GM19455 (cell line): ENCODE measurements around the gene MARVELD3.
"Not testable (repeated sequence)": the region's sequence is repeated elsewhere in the genome, so short reads cannot be mapped to it uniquely, and the experiment has no call there.

Experiments
- ATAC-seq: cut with Tn5 transposase; IDR thresholded peaks from one replicate; pipeline ENCODE4 v1.9.1; 2021; ENCODE audit not compliant: unreplicated experiment

MARVELD3 gene, protein sequence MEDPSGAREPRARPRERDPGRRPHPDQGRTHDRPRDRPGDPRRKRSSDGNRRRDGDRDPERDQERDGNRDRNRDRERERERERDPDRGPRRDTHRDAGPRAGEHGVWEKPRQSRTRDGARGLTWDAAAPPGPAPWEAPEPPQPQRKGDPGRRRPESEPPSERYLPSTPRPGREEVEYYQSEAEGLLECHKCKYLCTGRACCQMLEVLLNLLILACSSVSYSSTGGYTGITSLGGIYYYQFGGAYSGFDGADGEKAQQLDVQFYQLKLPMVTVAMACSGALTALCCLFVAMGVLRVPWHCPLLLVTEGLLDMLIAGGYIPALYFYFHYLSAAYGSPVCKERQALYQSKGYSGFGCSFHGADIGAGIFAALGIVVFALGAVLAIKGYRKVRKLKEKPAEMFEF

DNA sequence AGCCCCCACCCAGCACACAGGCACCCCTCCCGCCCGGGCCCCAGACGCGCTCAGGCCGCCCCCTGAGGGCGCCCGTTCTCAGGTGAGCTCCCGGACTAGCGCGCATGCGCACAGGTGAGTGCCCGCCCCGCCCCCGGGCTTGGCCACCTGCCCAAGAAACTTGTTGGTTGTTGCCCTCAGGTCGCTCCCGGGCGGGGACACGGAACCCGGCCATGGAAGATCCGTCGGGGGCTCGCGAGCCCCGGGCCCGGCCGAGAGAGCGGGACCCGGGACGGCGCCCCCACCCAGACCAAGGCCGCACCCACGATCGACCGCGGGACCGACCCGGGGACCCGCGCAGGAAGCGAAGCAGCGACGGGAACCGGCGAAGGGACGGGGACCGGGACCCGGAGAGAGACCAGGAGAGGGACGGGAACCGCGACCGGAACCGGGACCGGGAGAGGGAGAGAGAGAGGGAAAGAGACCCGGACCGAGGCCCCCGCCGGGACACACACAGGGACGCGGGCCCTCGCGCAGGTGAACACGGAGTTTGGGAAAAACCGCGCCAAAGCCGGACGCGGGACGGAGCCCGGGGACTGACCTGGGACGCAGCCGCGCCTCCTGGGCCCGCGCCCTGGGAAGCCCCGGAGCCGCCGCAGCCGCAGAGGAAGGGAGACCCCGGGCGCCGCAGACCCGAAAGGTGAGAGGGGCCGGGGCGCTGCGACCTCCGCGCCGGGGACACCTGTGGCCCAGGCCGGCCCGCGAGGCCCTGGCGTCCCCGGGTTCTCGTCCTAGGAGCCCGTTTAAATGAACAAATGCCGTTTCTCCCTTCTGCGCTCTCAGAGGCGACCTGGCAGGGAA, at the start of gene MARVELD3:
MARVELD3 (plus strand) TSS at position 167 of the 840 bp plus-strand sequence; CDS start at position 213, 46 bp downstream.
- ATAC-seq = no peak

DNA sequence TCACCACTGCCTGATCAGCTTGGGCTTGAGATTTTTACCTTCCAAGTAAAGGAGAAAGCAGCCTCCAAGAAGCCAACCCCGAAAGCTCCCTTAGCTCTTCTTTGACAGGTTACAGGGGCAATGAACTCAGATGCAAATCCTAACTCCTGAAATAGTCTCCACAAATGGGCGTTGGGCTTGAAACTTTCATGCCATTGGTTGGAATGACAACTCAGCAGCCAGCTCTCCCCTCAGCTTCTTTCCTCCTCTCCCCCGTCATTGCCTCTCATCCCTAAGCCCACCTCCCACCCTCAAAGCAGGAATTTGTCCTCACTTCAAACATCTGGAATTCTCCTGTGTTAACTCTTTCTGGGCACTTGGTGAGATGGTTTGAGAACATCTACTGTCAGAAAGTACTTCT, 49.0 kb upstream of the MARVELD3 start, which contains the start of gene TAT:
TAT (minus strand) TSS at position 122 of the 400 bp plus-strand sequence. CDS start 677 bp downstream, outside the sequence.
- ATAC-seq = no peak

DNA sequence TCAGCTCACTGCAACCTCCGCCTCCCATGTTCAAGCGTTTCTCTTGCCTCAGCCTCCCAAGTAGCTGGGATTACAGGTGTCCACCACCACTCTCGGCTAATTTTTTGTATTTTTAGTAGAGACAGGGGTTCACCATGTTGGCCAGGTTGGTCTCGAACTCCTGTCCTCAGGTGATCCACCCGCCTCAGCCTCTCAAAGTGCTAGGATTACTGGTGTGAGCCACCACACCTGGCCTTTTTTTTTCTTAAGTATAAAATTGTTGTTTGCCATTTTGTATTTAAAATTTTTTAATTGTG, 43.5 kb upstream of the MARVELD3 start:
- not testable (repeated sequence) for ATAC-seq

DNA sequence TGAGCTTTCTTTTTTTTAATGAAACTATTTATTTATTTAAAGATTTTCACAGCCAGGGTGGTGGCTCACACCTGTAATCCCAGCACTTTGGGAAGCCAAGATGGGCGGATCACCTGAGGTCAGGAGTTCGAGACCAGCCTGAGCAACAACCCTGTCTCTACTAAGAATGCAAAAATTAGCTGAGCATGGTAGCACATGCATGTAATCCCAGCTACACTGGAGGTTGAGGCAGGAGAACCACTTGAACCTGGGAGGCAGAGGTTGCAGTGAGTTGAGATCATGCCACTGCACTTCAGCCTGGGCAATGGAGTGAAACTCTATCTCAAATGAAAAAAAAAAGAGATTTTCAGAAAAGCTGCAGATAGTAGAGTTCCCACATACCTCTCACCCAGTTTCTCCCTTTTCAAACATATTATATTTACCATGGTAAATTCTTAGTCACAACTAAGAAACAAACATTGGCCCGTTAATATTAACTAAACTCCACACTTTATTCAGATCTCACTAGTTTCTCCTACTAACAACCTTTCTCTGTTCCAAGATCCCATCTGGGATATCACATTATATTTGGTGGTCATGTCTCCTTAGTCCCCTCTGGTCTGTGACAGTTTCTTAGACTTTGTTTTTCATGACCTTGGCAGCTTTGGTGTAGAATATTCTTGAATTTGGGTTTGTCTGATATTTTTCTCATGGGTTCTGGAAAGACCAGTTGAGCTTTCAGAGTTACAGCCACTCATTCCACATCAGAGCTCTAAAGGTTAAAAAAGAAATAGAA, 41.3 kb upstream of the MARVELD3 start:
- ATAC-seq = no peak

DNA sequence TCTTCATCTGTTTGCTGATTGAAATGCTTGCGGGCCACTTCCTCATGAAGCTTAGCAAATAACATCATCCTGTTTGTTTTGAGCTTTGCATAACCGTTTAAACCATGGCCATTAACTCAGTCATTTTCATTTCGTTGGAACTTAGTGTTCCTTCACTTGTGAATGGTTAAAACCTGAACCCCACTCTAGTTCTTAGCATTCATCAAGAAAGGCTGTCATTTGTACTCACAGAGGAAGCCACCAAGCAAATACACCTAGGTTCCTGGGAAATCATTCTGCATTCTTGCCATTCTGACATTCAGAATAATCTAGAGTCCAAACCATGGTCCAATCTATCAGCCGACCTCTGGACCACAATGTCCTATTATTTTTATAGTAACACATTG, 40.7 kb upstream of the MARVELD3 start:
- ATAC-seq = no peak

DNA sequence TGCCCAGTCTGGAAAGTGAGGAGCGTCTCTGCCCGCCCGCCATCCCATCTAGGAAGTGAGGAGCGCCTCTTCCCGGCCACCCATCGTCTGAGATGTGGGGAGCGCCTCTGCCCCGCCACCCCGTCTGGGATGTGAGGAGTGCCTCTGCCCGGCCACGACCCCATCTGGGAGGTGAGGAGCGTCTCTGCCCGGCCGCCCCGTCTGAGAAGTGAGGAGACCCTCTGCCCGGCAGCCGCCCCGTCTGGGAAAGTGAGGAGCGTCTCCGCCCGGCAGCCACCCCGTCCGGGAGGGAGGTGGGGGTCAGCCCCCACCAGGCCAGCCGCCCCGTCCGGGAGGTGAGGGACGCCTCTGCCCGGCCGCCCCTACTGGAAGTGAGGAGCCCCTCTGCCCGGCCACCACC, 36.6 kb upstream of the MARVELD3 start:
- not testable (repeated sequence) for ATAC-seq

DNA sequence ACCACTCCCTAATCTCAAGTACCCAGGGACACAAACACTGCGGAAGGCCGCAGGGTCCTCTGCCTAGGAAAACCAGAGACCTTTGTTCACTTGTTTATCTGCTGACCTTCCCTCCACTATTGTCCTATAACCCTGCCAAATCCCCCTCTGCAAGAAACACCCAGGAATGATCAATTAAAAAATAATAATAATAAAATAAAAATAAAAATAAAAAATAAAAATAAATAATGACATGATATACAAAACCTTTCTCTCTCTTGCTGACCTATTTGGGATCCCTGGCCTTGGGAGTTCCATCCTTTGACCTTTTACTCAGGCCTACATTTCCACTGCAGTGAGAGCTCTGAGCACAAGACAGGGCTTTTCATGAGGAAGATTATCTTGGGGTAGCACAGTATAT, 35.9 kb upstream of the MARVELD3 start:
- ATAC-seq = not testable (repeated sequence)

DNA sequence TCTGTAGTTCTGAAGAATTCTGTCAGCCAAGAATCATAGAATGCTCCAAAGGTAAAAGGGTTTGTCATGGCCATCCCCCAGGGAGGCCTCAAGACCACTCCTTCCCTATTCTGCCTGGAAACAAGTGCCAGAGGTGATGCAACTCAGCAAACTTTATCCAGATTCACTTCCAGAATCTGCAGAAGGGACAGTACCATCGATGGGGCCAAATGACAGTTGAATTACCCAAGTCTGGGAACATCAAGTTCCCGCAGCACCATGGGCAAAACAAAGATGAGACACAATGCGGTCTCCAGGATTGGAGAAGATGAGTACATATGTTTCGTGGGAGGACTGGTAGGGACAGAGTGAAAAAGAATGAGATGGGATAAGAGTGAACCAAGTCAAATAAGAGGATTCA, 35.4 kb upstream of the MARVELD3 start:
- no peak for ATAC-seq

DNA sequence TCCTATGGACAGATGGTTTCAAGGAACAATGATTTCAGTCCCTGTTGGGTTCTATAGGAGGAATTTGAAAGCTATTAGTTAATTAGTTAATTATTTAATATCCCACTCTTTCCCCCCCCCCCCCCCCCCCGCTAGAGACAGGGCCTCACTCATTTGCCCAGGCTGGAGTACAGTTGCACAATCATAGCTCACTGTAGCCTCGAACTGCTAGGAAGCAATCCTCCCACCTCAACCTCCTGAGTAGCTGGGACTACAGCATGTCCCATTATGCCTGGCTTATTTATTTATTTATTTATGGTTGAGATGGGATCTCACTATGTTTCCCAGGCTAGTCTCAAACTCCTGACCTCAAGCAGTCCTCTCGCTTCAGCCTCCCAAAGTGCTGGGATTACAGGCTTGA, 34.1 kb upstream of the MARVELD3 start:
- no peak for ATAC-seq

DNA sequence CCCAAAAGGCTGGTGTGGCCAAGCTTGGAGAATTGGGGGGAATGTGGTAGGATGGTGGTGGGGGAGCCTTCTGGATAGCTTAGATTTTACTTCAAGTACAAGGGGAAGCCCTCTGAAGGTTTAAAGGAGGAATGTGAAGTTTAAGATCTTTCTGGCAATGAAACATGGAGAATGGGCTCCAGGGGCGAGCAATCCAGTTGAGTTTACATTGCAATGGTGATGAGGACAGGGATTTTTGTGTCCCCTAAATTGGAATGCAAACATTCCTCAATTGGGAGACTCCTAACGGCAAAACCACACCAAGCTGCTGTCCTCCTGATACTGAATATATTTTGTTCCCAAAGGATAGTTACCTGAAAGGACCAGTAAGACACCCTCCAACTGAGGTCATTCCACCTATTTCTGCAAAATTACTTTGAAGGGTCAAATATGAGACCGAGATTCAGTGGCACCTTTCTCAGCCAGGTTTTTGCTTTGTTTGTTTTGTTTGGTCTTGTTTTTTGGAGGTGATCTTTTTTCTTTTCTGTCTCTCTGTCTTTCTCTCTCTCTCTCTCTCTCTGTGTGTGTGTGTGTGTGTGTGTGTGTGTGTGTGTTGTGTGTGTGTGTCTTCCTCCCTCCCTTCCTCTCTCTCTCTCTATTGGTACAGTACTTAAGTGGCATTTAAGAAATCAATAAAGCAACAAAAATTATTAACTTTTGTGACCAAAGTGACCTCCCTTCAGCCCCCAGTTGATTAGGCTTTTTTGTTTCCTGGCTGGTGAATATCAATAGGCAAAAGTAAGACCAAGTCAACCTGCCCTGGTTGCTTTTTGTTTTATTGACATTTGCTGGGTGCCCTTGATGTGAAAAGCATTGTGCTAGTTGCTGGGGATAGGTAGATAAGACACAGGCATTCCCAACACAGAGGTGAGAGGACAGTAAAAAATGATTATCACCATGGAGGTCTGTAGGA, 32.7 kb upstream of the MARVELD3 start:
- no peak for ATAC-seq

DNA sequence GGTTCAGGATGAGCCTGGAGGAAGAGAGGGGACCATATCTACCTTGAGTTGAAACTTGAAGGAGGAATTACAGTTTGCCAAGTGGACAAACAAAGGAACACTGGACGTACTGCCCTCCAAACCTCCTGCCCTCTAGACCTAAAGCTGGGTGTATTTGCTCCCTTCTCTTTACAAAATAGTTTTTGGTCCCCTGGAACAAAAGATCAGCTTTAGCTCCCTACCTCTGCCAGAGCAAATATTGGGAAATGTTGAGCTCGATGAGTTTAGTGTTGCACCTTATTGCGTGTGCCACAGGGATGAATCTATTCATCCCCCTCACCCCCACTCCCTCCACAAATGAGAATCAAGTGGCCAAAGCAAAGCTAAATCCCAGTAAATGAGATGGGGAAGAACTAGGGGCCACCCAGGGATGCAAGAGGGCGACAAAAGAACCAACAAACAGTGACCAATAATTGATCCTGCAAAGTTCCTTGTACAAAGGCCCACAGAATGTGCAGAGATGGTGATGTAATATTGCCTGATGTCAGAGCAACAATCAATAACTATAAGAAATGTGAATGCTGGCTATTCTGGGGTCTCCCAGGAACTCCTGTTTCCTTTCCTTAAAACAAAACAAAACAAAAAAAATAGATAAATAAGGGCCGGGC, 31.9 kb upstream of the MARVELD3 start:
- ATAC-seq = no peak

DNA sequence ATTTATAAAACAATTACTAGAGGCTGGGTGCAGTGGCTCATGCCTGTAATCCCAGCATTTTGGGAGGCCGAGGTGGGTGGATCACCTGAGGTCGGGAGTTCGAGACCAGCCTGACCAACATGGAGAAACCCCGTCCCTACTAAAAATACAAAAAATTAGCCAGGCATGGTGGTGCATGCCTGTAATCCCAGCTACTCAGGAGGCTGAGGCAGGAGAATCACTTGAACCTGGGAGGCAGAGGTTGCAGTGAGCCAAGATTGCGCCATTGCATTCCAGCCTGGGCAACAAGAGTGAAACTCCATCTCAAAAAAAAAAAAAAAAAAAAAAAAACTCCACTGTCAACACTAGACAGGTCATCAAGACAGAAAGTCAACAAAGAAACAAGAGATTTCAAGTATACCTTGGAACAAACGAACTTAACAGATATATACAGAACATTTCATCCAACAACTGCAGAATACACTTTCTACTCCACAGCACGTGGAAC, 30.6 kb upstream of the MARVELD3 start:
- not testable (repeated sequence) for ATAC-seq

DNA sequence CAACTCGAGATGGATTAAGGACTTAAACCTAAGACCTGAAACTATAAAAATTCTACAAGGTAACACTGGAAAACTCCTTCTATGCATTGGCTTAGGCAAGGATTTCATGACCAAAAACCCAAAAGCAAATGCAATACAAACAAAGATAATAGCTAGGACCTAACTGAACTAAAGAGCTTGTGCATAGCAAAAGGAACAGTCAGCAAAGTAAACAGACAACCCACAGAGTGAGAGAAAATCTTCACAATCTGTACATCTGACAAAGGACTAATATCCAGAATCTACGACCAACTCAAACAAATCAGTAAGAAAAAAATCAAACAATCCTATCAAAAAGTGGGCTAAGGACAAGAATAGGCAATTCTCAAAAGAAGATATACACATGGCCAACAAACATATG, 27.6 kb upstream of the MARVELD3 start:
- ATAC-seq = not testable (repeated sequence)

DNA sequence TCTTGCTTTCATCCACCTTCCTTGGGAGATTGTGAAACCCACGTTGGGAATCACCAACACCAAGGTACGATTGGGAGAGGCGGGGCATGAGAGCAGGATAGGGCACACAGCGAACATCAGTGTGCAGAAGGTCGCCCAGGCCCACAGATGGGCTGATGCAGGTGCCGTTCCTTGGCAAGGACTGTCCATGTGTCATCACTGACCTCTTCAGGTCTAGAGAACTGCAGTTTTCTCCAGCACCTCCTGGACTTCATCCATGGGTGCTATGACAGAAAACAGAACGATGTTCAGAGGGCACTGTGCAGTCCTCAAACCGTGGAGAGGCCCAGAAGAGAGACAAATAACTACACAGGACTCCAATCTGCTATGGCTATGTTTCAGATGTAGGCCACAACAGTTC, 25.2 kb upstream of the MARVELD3 start:
- no peak for ATAC-seq

DNA sequence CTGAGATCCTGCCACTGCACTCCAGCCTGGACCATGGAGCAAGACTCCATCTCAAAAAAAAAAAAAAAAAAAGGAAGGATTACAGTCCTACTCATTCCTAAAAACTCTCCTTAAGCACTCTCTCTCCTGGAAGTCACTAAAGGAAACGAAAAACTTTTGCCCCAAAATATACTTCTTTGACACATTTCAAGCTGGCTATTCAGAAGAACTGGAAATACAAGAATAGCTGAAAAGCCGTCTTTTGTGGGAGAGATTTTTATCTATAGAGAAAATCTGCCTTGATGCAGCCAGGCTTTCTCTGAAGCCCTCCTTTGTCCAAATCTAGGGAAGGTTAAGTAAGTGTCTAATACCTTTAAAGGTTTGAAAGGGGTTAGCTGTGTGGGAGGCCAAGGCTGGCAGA, 16.9 kb upstream of the MARVELD3 start:
- ATAC-seq = no peak

DNA sequence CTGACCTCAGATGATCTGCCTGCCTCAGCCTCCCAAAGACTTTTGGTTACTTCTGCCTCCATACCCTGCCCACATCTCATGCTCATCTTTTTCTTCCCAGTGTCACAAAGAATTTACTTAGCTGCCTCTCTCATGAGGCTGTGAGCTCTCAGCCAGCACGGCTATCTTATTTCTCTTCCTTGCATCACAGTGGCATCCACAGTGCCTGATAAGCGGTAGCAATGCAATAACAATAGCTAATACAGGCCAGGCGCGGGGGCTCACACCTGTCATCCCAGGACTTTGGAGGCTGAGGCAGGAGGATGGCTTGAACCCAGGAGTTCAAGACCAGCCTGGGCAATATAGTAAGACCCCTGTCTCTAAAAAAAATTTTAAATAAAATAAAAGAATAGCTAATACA, 15.5 kb upstream of the MARVELD3 start:
- ATAC-seq = no peak

DNA sequence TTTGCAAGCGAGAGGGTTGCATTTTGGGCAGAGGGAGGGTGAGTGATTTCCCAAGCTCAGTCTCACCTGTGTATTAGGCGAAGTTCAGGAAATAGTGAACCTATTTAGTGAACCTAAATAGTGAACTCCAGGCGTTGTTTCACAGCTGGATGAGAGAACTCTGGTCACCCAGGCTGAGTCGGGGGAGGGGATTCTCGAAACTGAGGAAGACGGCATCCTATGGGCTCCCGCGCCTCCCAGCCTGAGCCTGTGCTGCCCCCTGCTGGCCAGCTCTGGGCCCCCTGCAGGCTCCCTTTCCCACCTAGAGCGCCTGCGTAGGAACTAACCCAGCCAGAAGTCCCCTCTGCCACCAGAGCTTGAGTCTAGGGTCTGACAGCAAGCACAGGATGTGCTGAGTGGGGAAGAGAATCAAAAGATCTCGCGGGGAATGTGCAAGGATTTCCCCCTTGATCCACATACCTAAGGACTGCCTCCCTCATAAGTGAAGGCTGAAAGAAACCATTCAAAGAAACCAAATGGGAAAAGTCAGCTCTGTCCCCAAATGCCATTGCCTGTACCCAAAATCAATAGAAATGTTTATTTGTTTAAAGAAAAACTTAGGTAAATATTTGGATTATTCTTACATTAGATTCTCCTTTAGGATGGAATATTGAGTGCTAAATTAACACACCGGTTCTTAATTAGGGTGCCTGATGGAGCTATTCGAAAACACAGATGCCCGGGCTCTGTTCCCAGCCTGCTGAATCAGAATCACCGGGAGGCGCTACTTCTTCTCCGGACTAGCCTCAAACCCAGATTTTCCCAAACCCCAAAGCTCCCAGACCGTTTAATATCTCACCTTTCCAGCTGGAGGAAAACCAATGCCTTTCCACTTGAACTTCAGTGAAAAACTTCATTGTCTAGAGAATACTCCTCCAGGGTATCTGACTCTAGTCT, 14.8 kb upstream of the MARVELD3 start:
- ATAC-seq = peak; percentile 46

DNA sequence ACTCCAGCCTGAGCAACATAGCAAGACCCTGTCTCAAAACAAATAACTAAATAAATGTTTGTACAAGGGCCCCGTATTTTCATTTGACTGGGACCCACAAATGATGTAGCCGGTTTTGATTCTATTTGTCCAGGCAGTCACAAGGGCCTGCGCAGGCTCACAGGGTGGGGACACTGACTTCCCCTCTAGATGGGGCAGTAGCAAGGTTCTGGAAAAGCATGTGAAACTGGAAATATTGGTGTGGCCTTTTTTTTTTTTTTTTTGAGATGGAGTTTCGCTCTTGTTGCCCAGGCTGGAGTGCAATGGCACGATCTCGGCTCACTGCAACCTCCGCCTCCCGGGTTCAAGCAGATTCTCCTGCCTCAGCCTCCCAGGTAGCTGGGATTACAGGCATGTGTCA, 11.0 kb upstream of the MARVELD3 start:
- not testable (repeated sequence) for ATAC-seq

DNA sequence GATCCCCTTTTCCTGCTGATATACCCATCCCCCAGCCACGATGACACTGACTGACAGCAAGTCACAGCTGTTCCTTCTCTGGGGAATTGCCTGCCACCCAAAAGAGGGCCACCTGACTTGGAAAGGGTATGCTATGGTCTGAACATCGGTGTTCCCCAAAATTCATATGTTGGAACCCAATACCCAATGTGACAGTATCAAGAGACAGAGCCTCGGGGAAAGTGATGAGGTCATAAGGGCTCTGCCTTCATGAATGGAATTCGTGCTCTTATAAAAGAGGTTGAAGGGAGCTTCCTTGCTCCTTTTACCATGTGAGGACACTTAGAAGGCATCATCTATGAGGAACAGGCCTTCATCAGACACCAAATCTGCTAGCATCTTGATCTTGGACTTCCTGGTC, 7.6 kb upstream of the MARVELD3 start:
- ATAC-seq = no peak
